ENCODE results near the gene AIP. TPM values are rescaled to one million over a fixed set of nuclear protein-coding genes. Genes with fewer than 3 reads are reported as not detected.

Gene AIP
- total RNA-seq (2014; rRNA removed) (155 and 171 TPM in 2 replicates), Bru-seq, nascent RNA (percentile 82 among the genes with signal in this experiment), BruChase-seq, experiment 1, labeled RNA remaining after a 6-hour chase (percentile 90 among the genes with signal in this experiment), BruChase-seq, experiment 2, labeled RNA remaining after a 2-hour chase (percentile 81 among the genes with signal in this experiment)
- long read RNA-seq, transcript AIP-203 (5 exons, 815 nt), result minor isoform, 9 of 293 reads
- long read RNA-seq, transcript AIP-201 (6 exons, 1,221 nt), result major isoform, 254 of 293 reads
- long read RNA-seq, partial matches to known transcripts, result 9 of 293 reads
- long read RNA-seq, other reads (novel, unspliced or antisense), result 21 of 293 reads

GRCh38 chr11:67482827-67483798 lies at the start of gene AIP:
Gene AIP (plus strand): TSS chr11:67483026. CDS start chr11:67483159, 133 bp downstream.
- intact Hi-C loops (cut with micrococcal nuclease), result loop anchor here (2.0 kb wide), 1 partner anchor 22 kb away; the partner anchor contains the start of gene PITPNM1
- no peaks in the 10 kb centered on the region for H3K9me3 ChIP-seq (ENCODE audit: low read length)
- peak within 1 kb of the TSS; percentile 90 for H3K4me2 ChIP-seq (ENCODE audit: low read length)
- ChIA-PET POLR2A (ENCODE audit: unreplicated experiment) (no interaction called here), CTCF (interaction anchor here (0.6 kb wide), 1 partner anchor 108 kb away, joined by 7 read pairs; no protein-coding TSS in a partner anchor)
- no peaks in the 10 kb centered on the region for H3F3A ChIP-seq (ENCODE audit: low read length, unreplicated experiment)
- peaks cover 15% of the 10 kb centered on the region for H3K4me1 ChIP-seq (ENCODE audit: insufficient read depth, low read length)
- H3K36me3 ChIP-seq (ENCODE audit: low read depth, low read length), result no peaks in the 10 kb centered on the region; the same call in 1 of the 2 replicates
- peaks cover 23% of the 10 kb centered on the region for H3K79me2 ChIP-seq (ENCODE audit: low read length)
- TF ChIP-seq EZH2phosphoT487 (IDR thresholded peaks at IDR 0.05; ENCODE audit: borderline replicate concordance, low read length), result no peak
- TF ChIP-seq CTCF (conservative IDR thresholded peaks at IDR 0.05; ENCODE audit: low read depth, low read length), result no peak
- no peak for TF ChIP-seq EZH2 (IDR thresholded peaks at IDR 0.05; ENCODE audit: low read length, unreplicated experiment)
- H3K27ac ChIP-seq (ENCODE audit: low read length), result no peak within 1 kb of the TSS; the same call in 1 of the 2 replicates
- DNase-seq (peak; percentile 100), ATAC-seq (peak; percentile 99)
- peak within 1 kb of the TSS; percentile 82 for H2AFZ ChIP-seq (ENCODE audit: low read length)
- peak within 1 kb of the TSS; percentile 73 for H3K4me3 ChIP-seq (ENCODE audit: low read length)
- H3K9ac ChIP-seq (ENCODE audit: low read length), result peak within 1 kb of the TSS; percentile 73
- H4K20me1 ChIP-seq (ENCODE audit: low read length), result no peaks in the 10 kb centered on the region
- no peaks in the 10 kb centered on the region for H3K9me2 ChIP-seq (replicated peaks; ENCODE audit: low read length)
- BruUV-seq (replicated peaks), result TSS peak; percentile 78
- H3K27me3 ChIP-seq (ENCODE audit: low read length), result no peaks in the 10 kb centered on the region

DNA sequence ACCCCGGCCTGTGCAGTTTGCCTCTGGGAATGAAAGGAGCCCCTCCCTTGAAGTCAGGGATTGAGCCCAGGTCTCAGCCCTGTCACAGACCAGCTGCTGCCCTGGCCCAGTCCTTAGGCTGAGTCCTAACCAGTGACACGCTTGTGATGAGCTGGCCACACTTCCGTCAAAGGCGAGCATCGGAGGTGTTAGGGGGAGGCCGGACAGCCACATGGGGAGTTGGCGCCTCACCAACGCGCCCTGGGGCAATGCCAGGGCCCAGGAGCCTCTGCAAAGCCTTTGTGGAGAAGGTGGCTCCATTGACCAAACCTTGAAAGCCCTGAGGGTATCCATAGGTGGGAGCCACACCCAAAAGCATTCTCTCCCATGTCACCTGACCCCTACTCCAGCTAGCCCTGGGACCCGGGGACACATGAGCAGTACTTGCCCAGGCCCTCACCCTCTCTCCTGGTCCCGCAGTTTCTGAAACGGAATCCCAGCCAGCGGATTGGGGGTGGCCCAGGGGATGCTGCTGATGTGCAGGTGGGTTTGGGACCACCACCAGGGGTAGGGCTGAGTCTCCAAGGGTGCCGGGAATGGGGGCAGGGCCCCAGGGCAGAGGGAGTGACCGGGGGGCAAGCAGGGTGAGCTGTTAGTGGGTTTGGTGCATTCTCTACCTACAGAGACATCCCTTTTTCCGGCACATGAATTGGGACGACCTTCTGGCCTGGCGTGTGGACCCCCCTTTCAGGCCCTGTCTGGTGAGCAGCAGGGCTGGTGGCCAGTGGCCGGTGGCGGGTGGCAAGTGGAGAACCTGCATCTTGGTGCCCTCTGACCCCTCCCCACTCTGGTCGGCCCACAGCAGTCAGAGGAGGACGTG lies 49.1 kb upstream of the AIP start:
- Histone ChIP-seq H3K9me3 (ENCODE audit: low read length) (no peaks in the 10 kb centered on the region), H3K27ac (ENCODE audit: low read length) (no peak overlapping the region), H3K9me2 (replicated peaks; ENCODE audit: low read length) (no peaks in the 10 kb centered on the region), H3K4me2 (ENCODE audit: low read length) (no peak overlapping the region), H3K4me1 (ENCODE audit: insufficient read depth, low read length) (peaks cover 10% of the 10 kb centered on the region), H3F3A (ENCODE audit: low read length, unreplicated experiment) (peaks cover 4% of the 10 kb centered on the region), H2AFZ (ENCODE audit: low read length) (no peak overlapping the region), H3K9ac (ENCODE audit: low read length) (no peak overlapping the region), H3K79me2 (ENCODE audit: low read length) (peaks cover 28% of the 10 kb centered on the region), H4K20me1 (ENCODE audit: low read length) (no peaks in the 10 kb centered on the region), H3K36me3 (ENCODE audit: low read depth, low read length) (peaks cover 49% of the 10 kb centered on the region), H3K4me3 (ENCODE audit: low read length) (no peak overlapping the region), H3K27me3 (ENCODE audit: low read length) (no peaks in the 10 kb centered on the region)
- ATAC-seq (no peak), DNase-seq (no peak)
- CTCF ChIA-PET, result no interaction called here
- intact Hi-C loops (cut with micrococcal nuclease), result no loop called here
- BruUV-seq (replicated peaks), result no TSS peak
- TF ChIP-seq EZH2phosphoT487 (IDR thresholded peaks at IDR 0.05; ENCODE audit: borderline replicate concordance, low read length), result no peak
- no peak for TF ChIP-seq CTCF (conservative IDR thresholded peaks at IDR 0.05; ENCODE audit: low read depth, low read length)
- TF ChIP-seq EZH2 (IDR thresholded peaks at IDR 0.05; ENCODE audit: low read length, unreplicated experiment), result no peak
- POLR2A ChIA-PET (ENCODE audit: unreplicated experiment), result no interaction called here
